Liver (tissue), 3 donors: ENCODE data around the gene BTNL9.

ENCODE experiments used
- CTCF ChIP-seq: fragments of 150-350 bp; IDR thresholded peaks from 2 replicates; pipeline ENCODE4 v1.5.1; 2017; ENCODE audit warnings: improper control_type of control experiment, low read depth, low read length; ENCODE audit not compliant: missing input control
- EGR1 ChIP-seq, 2 donors: IDR thresholded peaks; 2 replicates each; pipeline ENCODE4 v1.6.1; 2016 to 2018; ENCODE audit warnings: antibody characterized with exemption in 2 of 2, low read depth in 2 of 2
- GABPA ChIP-seq, 2 donors: IDR thresholded peaks in 1 of 2; conservative IDR thresholded peaks in 1 of 2; 2 replicates each; pipeline ENCODE4 v1.6.1; 2016; ENCODE audit warnings: antibody characterized with exemption in 2 of 2, mild to moderate bottlenecking in 1 of 2, moderate library complexity in 1 of 2
- MAX ChIP-seq: IDR thresholded peaks from 2 replicates; pipeline ENCODE4 v1.6.1; 2016; ENCODE audit warnings: antibody characterized with exemption
- RAD21 ChIP-seq, 2 donors: IDR thresholded peaks; 2 replicates each; pipeline ENCODE4 v1.6.1; 2016; ENCODE audit warnings: antibody characterized with exemption in 2 of 2, mild to moderate bottlenecking in 2 of 2
- TAF1 ChIP-seq: conservative IDR thresholded peaks from 2 replicates; pipeline ENCODE4 v1.6.1; 2016; ENCODE audit warnings: antibody characterized with exemption, mild to moderate bottlenecking
- ZBTB33 ChIP-seq: IDR thresholded peaks from 2 replicates; pipeline ENCODE4 v1.6.1; 2016; ENCODE audit warnings: antibody characterized with exemption
- donor health status: healthy.
- donor health status: healthy.

GRCh38 chr5:181039471-181039870 is 595 bp upstream of the BTNL9 start:
- TF ChIP-seq RAD21 (IDR thresholded peaks at IDR 0.05) (no peak), GABPA (IDR thresholded peaks at IDR 0.05 in 1 of 2, conservative IDR thresholded peaks at IDR 0.05 in 1 of 2) (no peak), CTCF (no peak), EGR1 (IDR thresholded peaks at IDR 0.05; ENCODE audit: low read depth in 2 of 2) (no peak), TAF1 (no peak), MAX (no peak), ZBTB33 (no peak)
